Fibroblast of lung (primary cell): Measurements from ENCODE around the gene PRR3. TPM values are rescaled to one million over a fixed set of nuclear protein-coding genes. Genes with fewer than 3 reads are reported as not detected.

Experiments used
- DNase-seq, 2 donors: peaks; one replicate each; pipeline versions ENCODE4 v3.0.0 to v3.0.0-alpha.2; 2010; ENCODE audit warnings: low read depth in 2 of 2
- H2AFZ ChIP-seq: 2 replicates; pipeline ENCODE4 v1.5.1; 2012; ENCODE audit warnings: low read length, control low read depth, inconsistent platforms
- H3K27ac ChIP-seq: 2 replicates; pipeline ENCODE4 v1.5.1; 2011; ENCODE audit warnings: low read length, control low read depth; ENCODE audit not compliant: insufficient read depth
- H3K27me3 ChIP-seq: 2 replicates; pipeline ENCODE4 v1.5.1; 2011; ENCODE audit warnings: mild to moderate bottlenecking, low read length; ENCODE audit not compliant: control insufficient read depth, insufficient read depth
- H3K36me3 ChIP-seq: 2 replicates; pipeline ENCODE4 v1.5.1; 2011; ENCODE audit warnings: low read length; ENCODE audit not compliant: control insufficient read depth, insufficient read depth
- H3K4me1 ChIP-seq: 2 replicates; pipeline ENCODE4 v1.5.1; 2011; ENCODE audit warnings: low read length; ENCODE audit not compliant: control insufficient read depth, insufficient read depth; ENCODE audit errors: extremely low read depth
- H3K4me2 ChIP-seq: 2 replicates; pipeline ENCODE4 v1.5.1; 2011; ENCODE audit warnings: low read length, control low read depth; ENCODE audit not compliant: insufficient read depth; ENCODE audit errors: extremely low read depth
- H3K4me3 ChIP-seq, 4 experiments: fragments of 200-600 bp in 1 of 4; sonication (generic) in 1 of 4; replicated peaks in 1 of 4; 2 replicates each; pipeline ENCODE4 v1.5.1; 2011 to 2016; ENCODE audit warnings: low read length in 4 of 4, low read depth in 3 of 4, mild to moderate bottlenecking in 3 of 4, control low read depth in 2 of 4, inconsistent platforms in 1 of 4, mixed read lengths in 1 of 4; ENCODE audit not compliant: insufficient read depth in 1 of 4; ENCODE audit errors: control extremely low read depth in 1 of 4
- H3K79me2 ChIP-seq: 2 replicates; pipeline ENCODE4 v1.5.1; 2012; ENCODE audit warnings: mild to moderate bottlenecking, low read length, inconsistent platforms; ENCODE audit not compliant: control insufficient read depth, insufficient read depth
- H3K9ac ChIP-seq: 2 replicates; pipeline ENCODE4 v1.5.1; 2011; ENCODE audit warnings: mild to moderate bottlenecking, low read length, control low read depth; ENCODE audit not compliant: insufficient read depth
- H3K9me3 ChIP-seq: 2 replicates; pipeline ENCODE4 v1.5.1; 2012; ENCODE audit warnings: low read depth, low read length; ENCODE audit not compliant: control insufficient read depth, insufficient read depth
- H4K20me1 ChIP-seq: 2 replicates; pipeline ENCODE4 v1.5.1; 2011; ENCODE audit warnings: low read length; ENCODE audit not compliant: control insufficient read depth, insufficient read depth; ENCODE audit errors: extremely low read depth
- EZH2 ChIP-seq: IDR thresholded peaks from 2 replicates; pipeline ENCODE4 v1.5.1; 2012; ENCODE audit warnings: low read length, control low read depth, mild to moderate bottlenecking; ENCODE audit errors: missing control alignments
- polyA plus RNA-seq, 2 donors: library from polyadenylated mRNA; depleted of rRNA in 1 of 2; stranded (reverse) in 1 of 2; unstranded in 1 of 2; fragments of >200 nt; gene quantifications; 2 replicates each; pipeline ENCODE4 v1.2.1, GENCODE V29; 2011 to 2012; ENCODE audit warnings: missing spikeins in 1 of 2
- total RNA-seq: library from RNA; depleted of rRNA; stranded (reverse); fragments of >200 nt; gene quantifications from 2 replicates; pipeline ENCODE4 v1.2.1, GENCODE V29; 2014
- TF ChIP-seq, protein P1 (sequence below), 2 donors: IDR thresholded peaks in 1 of 2; conservative IDR thresholded peaks in 1 of 2; 1 replicate in 1 of 2; 2 replicates in 1 of 2; pipeline ENCODE4 v1.5.1; 2011 to 2012; ENCODE audit warnings: low read length in 2 of 2, control low read depth in 1 of 2, inconsistent platforms in 1 of 2, low read depth in 1 of 2, mild to moderate bottlenecking in 1 of 2

PRR3 gene
- total and polyA plus RNA-seq, 2 donors (not counting 1 experiment from before 2014, with no cell fraction given) = 6.6 to 19.0 TPM

DNA sequence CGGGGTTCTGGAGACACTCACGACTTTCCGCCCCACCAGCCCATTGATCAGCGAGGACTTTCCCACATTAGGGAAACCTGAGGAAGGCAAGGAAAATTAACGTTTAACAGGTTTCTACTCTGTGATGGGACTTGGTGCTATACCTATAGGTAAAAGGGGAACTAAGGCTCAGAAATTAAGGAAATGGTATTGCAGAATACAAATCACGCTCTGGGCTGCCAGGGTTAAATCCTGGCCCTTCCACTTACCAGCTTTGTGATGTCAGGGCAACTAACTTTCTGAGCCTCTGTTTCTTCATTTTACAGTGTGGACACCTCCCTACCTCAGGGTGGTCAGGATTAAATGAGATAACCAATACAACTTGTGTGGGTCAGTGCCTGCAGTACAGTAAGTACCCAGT lies 9.6 kb upstream of the PRR3 start:
- no peaks in the 10 kb centered on the region for H3K4me1 ChIP-seq
- no peak overlapping the region for H3K4me2 ChIP-seq
- no peaks in the 10 kb centered on the region for H3K79me2 ChIP-seq
- no peak for TF ChIP-seq EZH2
- TF ChIP-seq, protein P1, sequence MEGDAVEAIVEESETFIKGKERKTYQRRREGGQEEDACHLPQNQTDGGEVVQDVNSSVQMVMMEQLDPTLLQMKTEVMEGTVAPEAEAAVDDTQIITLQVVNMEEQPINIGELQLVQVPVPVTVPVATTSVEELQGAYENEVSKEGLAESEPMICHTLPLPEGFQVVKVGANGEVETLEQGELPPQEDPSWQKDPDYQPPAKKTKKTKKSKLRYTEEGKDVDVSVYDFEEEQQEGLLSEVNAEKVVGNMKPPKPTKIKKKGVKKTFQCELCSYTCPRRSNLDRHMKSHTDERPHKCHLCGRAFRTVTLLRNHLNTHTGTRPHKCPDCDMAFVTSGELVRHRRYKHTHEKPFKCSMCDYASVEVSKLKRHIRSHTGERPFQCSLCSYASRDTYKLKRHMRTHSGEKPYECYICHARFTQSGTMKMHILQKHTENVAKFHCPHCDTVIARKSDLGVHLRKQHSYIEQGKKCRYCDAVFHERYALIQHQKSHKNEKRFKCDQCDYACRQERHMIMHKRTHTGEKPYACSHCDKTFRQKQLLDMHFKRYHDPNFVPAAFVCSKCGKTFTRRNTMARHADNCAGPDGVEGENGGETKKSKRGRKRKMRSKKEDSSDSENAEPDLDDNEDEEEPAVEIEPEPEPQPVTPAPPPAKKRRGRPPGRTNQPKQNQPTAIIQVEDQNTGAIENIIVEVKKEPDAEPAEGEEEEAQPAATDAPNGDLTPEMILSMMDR (conservative IDR thresholded peaks at IDR 0.05 in 1 of 2, IDR thresholded peaks at IDR 0.05 in 1 of 2; ENCODE audit: low read depth in 1 of 2, low read length in 2 of 2) = no peak
- no peaks in the 10 kb centered on the region for H3K9me3 ChIP-seq
- H3K4me3 ChIP-seq = no peak overlapping the region
- H3K9ac ChIP-seq = no peak overlapping the region
- H3K27ac ChIP-seq = no peak overlapping the region
- DNase-seq = no peak
- H3K36me3 ChIP-seq = peaks cover 20% of the 10 kb centered on the region
- no peaks in the 10 kb centered on the region for H4K20me1 ChIP-seq
- H3K27me3 ChIP-seq = no peaks in the 10 kb centered on the region
- H2AFZ ChIP-seq = no peak overlapping the region

DNA sequence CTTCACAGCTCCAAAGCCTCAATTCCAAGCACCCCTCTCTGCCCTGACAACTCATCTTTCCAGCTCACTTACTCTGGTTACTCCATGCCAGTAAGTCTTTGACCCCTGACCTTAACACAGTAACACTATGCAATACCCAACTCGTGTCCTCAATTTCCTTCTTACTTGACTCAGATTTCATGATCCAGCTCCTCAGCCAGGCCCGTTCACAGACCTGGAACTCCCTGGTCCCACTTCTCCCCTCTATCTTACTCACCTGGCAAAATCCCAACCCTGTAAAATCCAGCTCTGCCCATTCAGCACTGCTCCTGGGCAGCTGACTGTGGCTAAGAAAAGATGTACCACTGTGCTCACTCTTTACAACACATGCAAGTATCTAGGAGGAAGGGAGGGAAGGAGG lies 8.7 kb upstream of the PRR3 start:
- H4K20me1 ChIP-seq = no peaks in the 10 kb centered on the region
- H3K27ac ChIP-seq = peak overlapping the region; percentile 36
- H3K9me3 ChIP-seq = no peaks in the 10 kb centered on the region
- peaks cover 28% of the 10 kb centered on the region for H3K36me3 ChIP-seq
- no peak overlapping the region for H3K9ac ChIP-seq
- TF ChIP-seq, protein P1 (conservative IDR thresholded peaks at IDR 0.05 in 1 of 2, IDR thresholded peaks at IDR 0.05 in 1 of 2; ENCODE audit: low read depth in 1 of 2, low read length in 2 of 2) = no peak
- no peak for TF ChIP-seq EZH2
- H3K4me1 ChIP-seq = no peaks in the 10 kb centered on the region
- peak; percentile 4 to 88 for DNase-seq
- no peak overlapping the region for H2AFZ ChIP-seq
- H3K79me2 ChIP-seq = no peaks in the 10 kb centered on the region
- no peak overlapping the region for H3K4me3 ChIP-seq
- no peaks in the 10 kb centered on the region for H3K27me3 ChIP-seq
- H3K4me2 ChIP-seq = no peak overlapping the region

GRCh38 chr6:30554404-30554803 lies 2.7 kb upstream of the PRR3 start:
- DNase-seq = no peak
- Histone ChIP-seq H3K79me2 (peaks cover 16% of the 10 kb centered on the region), H3K4me2 (peak overlapping the region; percentile 82), H4K20me1 (no peaks in the 10 kb centered on the region), H3K4me3 (peak overlapping the region in 2 of 4 experiments; percentile 95 to 100), H3K36me3 (peaks cover 18% of the 10 kb centered on the region), H2AFZ (no peak overlapping the region), H3K27me3 (no peaks in the 10 kb centered on the region), H3K9ac (no peak overlapping the region), H3K27ac (no peak overlapping the region), H3K4me1 (no peaks in the 10 kb centered on the region), H3K9me3 (no peaks in the 10 kb centered on the region)
- TF ChIP-seq EZH2 = no peak
